ENCODE measurements around the gene CENPC. TPM values are rescaled to one million over a fixed set of nuclear protein-coding genes. Genes with fewer than 3 reads are reported as not detected.

Gene CENPC
- total RNA-seq, 4 donors from 2014 or later, result 28.7 to 38.8 (median 34.8) TPM

DNA sequence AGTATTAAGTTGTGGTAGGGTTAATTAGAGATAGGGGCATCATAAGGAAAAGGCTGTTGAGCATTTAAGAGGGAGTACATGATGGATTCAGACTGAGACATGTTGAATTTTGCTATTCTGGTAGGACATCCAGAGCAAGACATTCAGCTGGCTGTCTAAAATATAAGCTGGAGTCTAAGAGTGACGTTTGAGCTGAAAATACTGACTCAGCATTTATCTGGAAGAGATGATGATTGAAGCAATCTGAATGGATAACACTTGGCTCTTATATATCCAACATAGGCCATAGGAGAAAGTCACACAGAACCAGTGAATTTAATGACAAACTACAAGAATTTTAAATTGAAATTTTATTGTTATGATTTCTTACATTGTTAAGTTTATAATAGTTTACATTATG, 114.3 kb downstream of the CENPC start:
- TF ChIP-seq CTCF (IDR thresholded peaks at IDR 0.05; ENCODE audit: low read depth), result no peak

- TF ChIP-seq CTCF (IDR thresholded peaks at IDR 0.05; ENCODE audit: low read depth), result no peak
These were observed 116.5 kb downstream of the CENPC start for GRCh38 chr4:67428819-67429218.

Small RNA genes within 50 kb of the gene (small RNA-seq; reads per million reads assigned to genes)
- gene RNA5SP527 (not detected), gene RNU1-63P (not detected)

Other genes starting within 250 kb of the CENPC start
- 1 to 10 TPM in 1 of 4 donors, under 1 TPM in 2, not detected in 1; 0.65 to 1.0 (median 0.88) TPM for gene STAP1, start 13.2 kb upstream of the CENPC start, total RNA-seq
- 10 to 100 TPM; 21.1 to 46.9 (median 25.6) TPM for gene UBA6, start 155.7 kb upstream of the CENPC start, total RNA-seq
- not detected for gene GNRHR, start 208.9 kb upstream of the CENPC start, total RNA-seq